Psoas muscle (tissue), 8 donors: ENCODE data around the gene CLCN4. TPM values are rescaled to one million over a fixed set of nuclear protein-coding genes. Genes with fewer than 3 reads are reported as not detected.
A peak's percentile ranks its signal among the peaks of the same experiment; 100 is the strongest.

Experiments
- ATAC-seq, 4 donors: fragments of 200-7000 bp; cut with Tn5 transposase; one replicate each; pipeline ENCODE4 v1.9.1; 2020; ENCODE audit warnings: moderate library complexity in 3 of 4, mild to moderate bottlenecking in 2 of 4
- DNase-seq, 2 donors: peaks; one replicate each; pipeline ENCODE4 v3.0.0-alpha.2; 2020
- H3K27ac ChIP-seq: fragments of 200-600 bp; one replicate; pipeline ENCODE4 v1.8.0; 2022
- H3K27me3 ChIP-seq, 3 donors: fragments of 200-600 bp in 1 of 3; one replicate each; pipeline versions ENCODE4 v1.6.1 to v1.8.0; 2013 to 2022; ENCODE audit warnings: low read length in 2 of 3, mild to moderate bottlenecking in 2 of 3, moderate library complexity in 1 of 3; ENCODE audit not compliant: insufficient read depth in 3 of 3
- H3K36me3 ChIP-seq, 2 donors: fragments of 200-600 bp in 1 of 2; one replicate each; pipeline versions ENCODE4 v1.6.1 to v1.8.0; 2013 to 2022; ENCODE audit warnings: low read depth in 1 of 2, mild to moderate bottlenecking in 1 of 2, moderate library complexity in 1 of 2; ENCODE audit not compliant: insufficient read depth in 1 of 2
- H3K4me1 ChIP-seq: fragments of 200-600 bp; one replicate; pipeline ENCODE4 v1.8.0; 2022
- H3K4me3 ChIP-seq: fragments of 200-600 bp; one replicate; pipeline ENCODE4 v1.8.0; 2022; ENCODE audit warnings: mild to moderate bottlenecking
- H3K9me3 ChIP-seq: fragments of 200-600 bp; one replicate; pipeline ENCODE4 v1.8.0; 2022
- CTCF ChIP-seq: fragments of 200-600 bp; IDR thresholded peaks from one replicate; pipeline ENCODE4 v1.8.0; 2022; ENCODE audit warnings: antibody characterized with exemption
- WGBS, 3 donors: extraction: QIAGEN DNeasy Blood & Tissue Kit; methylation state at CpG; one replicate each; pipeline versions ENCODE4 v1.1.6 to v1.1.7; 2013; 5-methylcytosine and 5-hydroxymethylcytosine counted together
- intact Hi-C, 2 donors: fragments of 100-400 bp; cut with DNase I; formaldehyde crosslinking; loops; one replicate each; pipeline versions ENCODE4 v1.11.0 to v1.14.2; 2022
- polyA plus RNA-seq, 3 donors: library from polyadenylated mRNA; stranded (reverse); fragments of 200-250 nt; gene quantifications; one replicate each; pipeline ENCODE4 v1.2.3, GENCODE V29; 2013
- total RNA-seq, 4 donors: library from RNA; stranded (reverse); fragmentation: NEBNext Ultra II Directional in 2 of 4; extraction: Animal tissue kit (Norgen Biotek cat#: 25700) in 2 of 4; gene quantifications; one replicate each; pipeline versions ENCODE4 v1.2.1 to v1.2.4, GENCODE V29; 2021 to 2023
- donor health status: healthy with polysubstance abuse.
- donor health status: DM: no; HTN: no; CAD: no; lungs with moderate emphysema.
- donor health status: Bipolar disorder and iron deficiency.
- donor health status: healthy.
- donor health status: DM: yes; HTN: yes; CAD: no.
- donor health status: DM: no; HTN: no; CAD: no.
- donor health status: DM: no; HTN: no; CAD: no.
- donor health status: DM: yes; HTN: yes; CAD: no.

CLCN4 gene
- total and polyA plus RNA-seq, 7 donors = 4.1 to 75.9 (median 53.8) TPM

GRCh38 chrX:10208953-10209352 is 52.2 kb downstream of the CLCN4 start:
- Histone ChIP-seq H3K27ac (no peak overlapping the region), H3K4me1 (no peaks in the 10 kb centered on the region), H3K4me3 (no peak overlapping the region), H3K9me3 (no peaks in the 10 kb centered on the region), H3K27me3 (no peaks in the 10 kb centered on the region), H3K36me3 (peaks cover 0 to 43% of the 10 kb centered on the region in 2 donors)
- DNase-seq (no peak), ATAC-seq (no peak)
- 72 to 75% (median 73%) methylated on average over 2 to 4 of the region's 4 CpGs for WGBS, 3 donors
- intact Hi-C loops = no loop called here
- no peak for TF ChIP-seq CTCF

- H3K27me3 ChIP-seq = no peaks in the 10 kb centered on the region
- no peak overlapping the region for H3K27ac ChIP-seq
- no peaks in the 10 kb centered on the region for H3K9me3 ChIP-seq
- ATAC-seq (no peak), DNase-seq (no peak)
- 88 to 98% (median 98%) methylated on average over 14 to 15 of the region's 15 CpGs for WGBS, 3 donors
- no peak overlapping the region for H3K4me3 ChIP-seq
- no peak for TF ChIP-seq CTCF
- intact Hi-C loops = no loop called here
- H3K36me3 ChIP-seq = peaks cover 0 to 43% of the 10 kb centered on the region in 2 donors
- no peaks in the 10 kb centered on the region for H3K4me1 ChIP-seq
Measured at GRCh38 chrX:10212395-10212794, 55.6 kb downstream of the CLCN4 start.

- H3K4me3 ChIP-seq = no peak overlapping the region
- H3K27me3 ChIP-seq = no peaks in the 10 kb centered on the region
- H3K9me3 ChIP-seq = no peaks in the 10 kb centered on the region
- 92 to 93% (median 93%) methylated on average over 24 of the region's 24 CpGs for WGBS, 3 donors
- DNase-seq (no peak), ATAC-seq (no peak)
- H3K36me3 ChIP-seq = peaks cover 0 to 30% of the 10 kb centered on the region in 2 donors
- H3K4me1 ChIP-seq = no peaks in the 10 kb centered on the region
- no peak for TF ChIP-seq CTCF
- intact Hi-C loops = no loop called here
- H3K27ac ChIP-seq = no peak overlapping the region
Measured at GRCh38 chrX:10213716-10214115, 56.9 kb downstream of the CLCN4 start.

- no peak for TF ChIP-seq CTCF
- intact Hi-C loops = no loop called here
- no peak for ATAC-seq
- Histone ChIP-seq H3K9me3 (no peaks in the 10 kb centered on the region), H3K36me3 (peaks cover 0 to 38% of the 10 kb centered on the region in 2 donors), H3K27me3 (no peaks in the 10 kb centered on the region), H3K4me1 (no peaks in the 10 kb centered on the region), H3K27ac (no peak overlapping the region), H3K4me3 (no peak overlapping the region)
- DNase-seq = no peak
- 78 to 97% (median 90%) methylated on average over 8 of the region's 8 CpGs for WGBS, 3 donors
Measured at GRCh38 chrX:10216208-10216607, 59.4 kb downstream of the CLCN4 start.

GRCh38 chrX:10217198-10217597 is 60.4 kb downstream of the CLCN4 start:
- TF ChIP-seq CTCF = no peak
- ATAC-seq = peak in 1 of 4 donors; percentile 44
- Histone ChIP-seq H3K4me1 (no peaks in the 10 kb centered on the region), H3K9me3 (no peaks in the 10 kb centered on the region), H3K4me3 (no peak overlapping the region), H3K27me3 (no peaks in the 10 kb centered on the region), H3K27ac (no peak overlapping the region), H3K36me3 (peaks cover 0 to 43% of the 10 kb centered on the region in 2 donors)
- 88 to 100% (median 91%) methylated on average over 1 of the region's 1 CpG for WGBS, 3 donors
- intact Hi-C loops = no loop called here
- no peak for DNase-seq
